IMR-90 (cell line): ENCODE data around the gene IL24. TPM values are rescaled to one million over a fixed set of nuclear protein-coding genes. Genes with fewer than 3 reads are reported as not detected.

Experiments
- ATAC-seq: fragments of 200-7000 bp; cut with Tn5 transposase; 2 replicates; pipeline ENCODE4 v1.9.1; 2020; ENCODE audit warnings: low read depth, mild to moderate bottlenecking, moderate library complexity
- BruUV-seq: library from RNA; stranded (reverse); fragments of 400-500 nt; replicated peaks from 2 replicates; lab custom pipeline; 2021; lab: Mats Ljungman, UMichigan
- CTCF ChIA-PET: fragments of 300-600 bp; formaldehyde crosslinking; extraction: SDS; loops from one replicate; lab custom pipeline; 2021; ENCODE audit warnings: antibody characterized with exemption; lab: Yijun Ruan, JAX
- POLR2A ChIA-PET: fragments of 300-600 bp; sonication (Branson Sonifier 250); formaldehyde crosslinking; loops from one replicate; lab custom pipeline; 2022; ENCODE audit warnings: antibody characterized with exemption; ENCODE audit not compliant: unreplicated experiment; lab: Charles Lee
- DNase-seq: peaks from one replicate; pipeline ENCODE4 v3.0.0; 2013
- H2AFZ ChIP-seq: replicated peaks from 2 replicates; pipeline ENCODE3; 2013; ENCODE audit warnings: low read length, mild to moderate bottlenecking; ENCODE audit not compliant: poor library complexity
- H2AK5ac ChIP-seq: 2 replicates; pipeline ENCODE4 v1.6.1; 2013; ENCODE audit warnings: low read depth, low read length, inconsistent platforms
- H2AK9ac ChIP-seq: replicated peaks from 2 replicates; pipeline ENCODE3; 2013; ENCODE audit warnings: mild to moderate bottlenecking, low read depth, low read length, moderate library complexity; ENCODE audit not compliant: poor library complexity
- H2BK120ac ChIP-seq: 2 replicates; pipeline ENCODE4 v1.6.1; 2013; ENCODE audit warnings: low read depth, low read length, inconsistent platforms
- H2BK15ac ChIP-seq: 3 replicates; pipeline ENCODE4 v1.6.1; 2013; ENCODE audit warnings: low read depth, low read length, inconsistent platforms
- H2BK20ac ChIP-seq: 2 replicates; pipeline ENCODE4 v1.6.1; 2013; ENCODE audit warnings: low read depth, mild to moderate bottlenecking, inconsistent platforms, low read length, moderate library complexity
- H2BK5ac ChIP-seq: 2 replicates; pipeline ENCODE4 v1.6.1; 2013; ENCODE audit warnings: mild to moderate bottlenecking, low read depth, low read length, inconsistent platforms; ENCODE audit not compliant: poor library complexity, severe bottlenecking
- H3K14ac ChIP-seq: replicated peaks from 2 replicates; pipeline ENCODE4 v1.6.1; 2013; ENCODE audit warnings: low read depth, low read length, inconsistent platforms
- H3K18ac ChIP-seq: 2 replicates; pipeline ENCODE4 v1.6.1; 2013; ENCODE audit warnings: low read depth, low read length, control low read depth
- H3K23ac ChIP-seq: 2 replicates; pipeline ENCODE4 v1.6.1; 2013; ENCODE audit warnings: low read depth, low read length, inconsistent platforms
- H3K27ac ChIP-seq: 2 replicates; pipeline ENCODE4 v1.5.1; 2013; ENCODE audit warnings: mild to moderate bottlenecking, control low read depth, low read length; ENCODE audit not compliant: insufficient read depth
- H3K27me3 ChIP-seq: 2 replicates; pipeline ENCODE4 v1.6.1; 2013; ENCODE audit warnings: low read length; ENCODE audit not compliant: control insufficient read depth, insufficient read depth
- H3K36me3 ChIP-seq: 2 replicates; pipeline ENCODE4 v1.6.1; 2013; ENCODE audit warnings: low read length, mixed read lengths; ENCODE audit not compliant: control insufficient read depth, insufficient read depth
- H3K4ac ChIP-seq: 2 replicates; pipeline ENCODE4 v1.6.1; 2013; ENCODE audit warnings: low read depth, low read length, inconsistent platforms
- H3K4me1 ChIP-seq: 2 replicates; pipeline ENCODE4 v1.6.1; 2013; ENCODE audit warnings: low read length, mixed read lengths; ENCODE audit not compliant: control insufficient read depth, insufficient read depth
- H3K4me2 ChIP-seq: 2 replicates; pipeline ENCODE4 v1.6.1; 2013; ENCODE audit warnings: low read depth, mild to moderate bottlenecking, control low read depth, low read length, moderate library complexity
- H3K4me3 ChIP-seq: 2 replicates; pipeline ENCODE4 v1.5.1; 2013; ENCODE audit warnings: low read depth, mild to moderate bottlenecking, control low read depth, low read length, moderate library complexity; ENCODE audit not compliant: insufficient read depth
- H3K56ac ChIP-seq: 2 replicates; pipeline ENCODE4 v1.6.1; 2013; ENCODE audit warnings: low read length, inconsistent platforms; ENCODE audit not compliant: insufficient read depth; ENCODE audit errors: extremely low read depth
- H3K79me1 ChIP-seq, 2 experiments: 2 replicates each; pipeline ENCODE4 v1.6.1; 2013; ENCODE audit warnings: low read length in 2 of 2, inconsistent platforms in 1 of 2, low read depth in 1 of 2
- H3K9ac ChIP-seq: 2 replicates; pipeline ENCODE4 v1.6.1; 2013; ENCODE audit warnings: low read depth, low read length, control low read depth
- H3K9me1 ChIP-seq: 2 replicates; pipeline ENCODE4 v1.6.1; 2013; ENCODE audit warnings: low read length, inconsistent platforms; ENCODE audit not compliant: insufficient read depth
- H3K9me3 ChIP-seq: 2 replicates; pipeline ENCODE4 v1.6.1; 2013; ENCODE audit warnings: low read length; ENCODE audit not compliant: control insufficient read depth, insufficient read depth
- H4K20me1 ChIP-seq: 2 replicates; pipeline ENCODE4 v1.6.1; 2013; ENCODE audit warnings: low read length, inconsistent platforms; ENCODE audit not compliant: insufficient read depth
- H4K5ac ChIP-seq: 2 replicates; pipeline ENCODE4 v1.6.1; 2013; ENCODE audit warnings: mild to moderate bottlenecking, low read depth, low read length, control low read depth
- H4K8ac ChIP-seq, 2 experiments: 2 replicates each; pipeline ENCODE4 v1.6.1; 2013; ENCODE audit warnings: low read depth in 2 of 2, low read length in 2 of 2, control low read depth in 1 of 2, inconsistent platforms in 1 of 2
- H4K91ac ChIP-seq: 2 replicates; pipeline ENCODE4 v1.6.1; 2013; ENCODE audit warnings: low read depth, low read length, inconsistent platforms; ENCODE audit not compliant: insufficient read depth
- CEBPB ChIP-seq: IDR thresholded peaks from 2 replicates; pipeline ENCODE4 v1.6.1; 2012; ENCODE audit warnings: low read depth, low read length, improper control_type of control experiment
- CTCF ChIP-seq: conservative IDR thresholded peaks from 2 replicates; pipeline ENCODE4 v1.5.1; 2012; ENCODE audit warnings: mild to moderate bottlenecking, low read depth, low read length, improper control_type of control experiment
- ELK1 ChIP-seq: fragments of 150-350 bp; IDR thresholded peaks from 2 replicates; pipeline ENCODE4 v1.6.1; 2016; ENCODE audit warnings: low read depth, mild to moderate bottlenecking, low read length, moderate library complexity, borderline replicate concordance
- MAFK ChIP-seq: IDR thresholded peaks from 2 replicates; pipeline ENCODE4 v1.6.1; 2012; ENCODE audit warnings: low read depth, low read length, improper control_type of control experiment
- MAZ ChIP-seq: IDR thresholded peaks from 2 replicates; pipeline ENCODE4 v1.6.1; 2012; ENCODE audit warnings: low read depth, mild to moderate bottlenecking, low read length, improper control_type of control experiment, moderate library complexity, borderline replicate concordance
- NFE2L2 ChIP-seq: fragments of 150-350 bp; IDR thresholded peaks from 2 replicates; pipeline ENCODE4 v1.6.1; 2016; ENCODE audit warnings: low read depth, mild to moderate bottlenecking, low read length
- POLR2A ChIP-seq: IDR thresholded peaks from 2 replicates; pipeline ENCODE4 v1.6.1; 2012; ENCODE audit warnings: mild to moderate bottlenecking, low read depth, low read length
- RFX5 ChIP-seq: IDR thresholded peaks from 2 replicates; pipeline ENCODE4 v1.8.0; 2012; ENCODE audit warnings: low read depth, mild to moderate bottlenecking, low read length, moderate library complexity
- SMC3 ChIP-seq: fragments of 150-350 bp; IDR thresholded peaks from 2 replicates; pipeline ENCODE4 v1.6.1; 2016; ENCODE audit warnings: low read depth, mild to moderate bottlenecking, antibody characterized with exemption, low read length, moderate library complexity
- WGBS, 2 experiments: methylation state at CpG; one replicate each; pipeline versions ENCODE4 v1.1.5 to v1.1.7; 2013; ENCODE audit warnings: missing lambda C conversion rate in 2 of 2; ENCODE audit not compliant: insufficient read length in 1 of 2; ENCODE audit errors: extremely low coverage in 2 of 2; 5-methylcytosine and 5-hydroxymethylcytosine counted together
- dilution Hi-C: fragments of 300-500 bp; cut with HindIII; formaldehyde crosslinking; loops from one replicate; pipeline ENCODE4 v1.14.3; 2018; ENCODE audit warnings: low sequenced_read_pairs; ENCODE audit not compliant: unreplicated experiment
- in situ Hi-C: fragments of 300-500 bp; cut with MboI; formaldehyde crosslinking; loops from 3 replicates; pipeline ENCODE4 v1.14.3; 2019; ENCODE audit warnings: low sequenced_read_pairs, inconsistent platforms, mixed read lengths
- intact Hi-C: fragments of 100-400 bp; cut with micrococcal nuclease; formaldehyde crosslinking; loops from 2 replicates; pipeline ENCODE4 v1.10.0; 2022
- polyA plus RNA-seq, 3 experiments: library from polyadenylated mRNA; depleted of rRNA; stranded (reverse); fragments of >200 nt; gene quantifications; 2 replicates each; pipeline ENCODE4 v1.2.3, GENCODE V29; 2012; ENCODE audit warnings: low replicate concordance in 1 of 3
- total RNA-seq: library from RNA; depleted of rRNA; stranded (reverse); fragments of >200 nt; gene quantifications from 2 replicates; pipeline ENCODE4 v1.2.3, GENCODE V29; 2012

The IL24 gene
- total and polyA plus RNA-seq, 2 of the 4 experiments (the other 2 are of a cell fraction), result 0.12 to 0.18 TPM

GRCh38 chr1:206953126-206953525 is 55.9 kb downstream of the IL24 start:
- no peaks in the 10 kb centered on the region for H3K79me1 ChIP-seq
- H2BK120ac ChIP-seq, result no peak overlapping the region
- no peak overlapping the region for H2AK9ac ChIP-seq
- in situ Hi-C loops, result no loop called here
- no peaks in the 10 kb centered on the region for H3K4me1 ChIP-seq
- whole genome bisulfite sequencing, 2 experiments, result no CpG with 5 or more reads among the region's 3 CpGs
- H2AFZ ChIP-seq, result no peak overlapping the region
- no TSS peak for BruUV-seq
- H4K5ac ChIP-seq, result no peak overlapping the region
- H3K9me1 ChIP-seq, result no peaks in the 10 kb centered on the region
- H3K56ac ChIP-seq, result no peak overlapping the region
- no peak overlapping the region for H4K91ac ChIP-seq
- no peak overlapping the region for H3K23ac ChIP-seq
- peaks cover 57% of the 10 kb centered on the region for H3K27me3 ChIP-seq
- H2BK20ac ChIP-seq, result no peak overlapping the region
- ChIA-PET POLR2A (no interaction called here), CTCF (interaction anchor here (0.7 kb wide), 1 partner anchor 30 kb away, joined by 3 read pairs; no protein-coding TSS in a partner anchor)
- no peak overlapping the region for H3K18ac ChIP-seq
- DNase-seq (no peak), ATAC-seq (no peak)
- H4K8ac ChIP-seq, result no peak overlapping the region
- no peak overlapping the region for H2AK5ac ChIP-seq
- no peak overlapping the region for H3K9ac ChIP-seq
- dilution Hi-C loops, result no loop called here
- no peaks in the 10 kb centered on the region for H4K20me1 ChIP-seq
- TF ChIP-seq CEBPB (no peak), ELK1 (no peak), RFX5 (no peak), CTCF (no peak), SMC3 (no peak), MAZ (no peak), MAFK (no peak), NFE2L2 (no peak), POLR2A (no peak)
- no peak overlapping the region for H3K4me3 ChIP-seq
- H3K27ac ChIP-seq, result no peak overlapping the region
- intact Hi-C loops, result no loop called here
- no peak overlapping the region for H2BK15ac ChIP-seq
- H3K4ac ChIP-seq, result no peak overlapping the region
- H3K14ac ChIP-seq, result no peak overlapping the region
- H3K36me3 ChIP-seq, result no peaks in the 10 kb centered on the region
- H2BK5ac ChIP-seq, result no peak overlapping the region
- peaks cover 3% of the 10 kb centered on the region for H3K9me3 ChIP-seq
- no peak overlapping the region for H3K4me2 ChIP-seq
